AG04449 (cell line): ENCODE data around the gene STK32B.

Source experiments
- CTCF ChIA-PET: fragments of 350-600 bp; formaldehyde crosslinking; extraction: SDS; loops from one replicate; lab custom pipeline; 2021; ENCODE audit warnings: antibody characterized with exemption; lab: Yijun Ruan, JAX
- POLR2A ChIA-PET: fragments of 400-600, 350-600 bp; formaldehyde crosslinking; extraction: SDS; loops from one replicate; lab custom pipeline; 2020; ENCODE audit warnings: antibody characterized with exemption, inconsistent platforms; lab: Yijun Ruan, JAX
- DNase-seq: peaks from one replicate; pipeline ENCODE4 v3.0.0-alpha.2; 2010; ENCODE audit warnings: low read depth, low spot score
- H3K4me3 ChIP-seq: 2 replicates; pipeline ENCODE4 v1.5.1; 2011; ENCODE audit warnings: low read depth, mild to moderate bottlenecking, control low read depth, low read length
- TF ChIP-seq, protein P1 (sequence below): IDR thresholded peaks from one replicate; pipeline ENCODE4 v1.5.1; 2011; ENCODE audit warnings: mild to moderate bottlenecking, moderate library complexity, low read length, control low read depth, inconsistent platforms; ENCODE audit not compliant: insufficient read depth; ENCODE audit errors: missing control alignments

The STK32B gene

DNA sequence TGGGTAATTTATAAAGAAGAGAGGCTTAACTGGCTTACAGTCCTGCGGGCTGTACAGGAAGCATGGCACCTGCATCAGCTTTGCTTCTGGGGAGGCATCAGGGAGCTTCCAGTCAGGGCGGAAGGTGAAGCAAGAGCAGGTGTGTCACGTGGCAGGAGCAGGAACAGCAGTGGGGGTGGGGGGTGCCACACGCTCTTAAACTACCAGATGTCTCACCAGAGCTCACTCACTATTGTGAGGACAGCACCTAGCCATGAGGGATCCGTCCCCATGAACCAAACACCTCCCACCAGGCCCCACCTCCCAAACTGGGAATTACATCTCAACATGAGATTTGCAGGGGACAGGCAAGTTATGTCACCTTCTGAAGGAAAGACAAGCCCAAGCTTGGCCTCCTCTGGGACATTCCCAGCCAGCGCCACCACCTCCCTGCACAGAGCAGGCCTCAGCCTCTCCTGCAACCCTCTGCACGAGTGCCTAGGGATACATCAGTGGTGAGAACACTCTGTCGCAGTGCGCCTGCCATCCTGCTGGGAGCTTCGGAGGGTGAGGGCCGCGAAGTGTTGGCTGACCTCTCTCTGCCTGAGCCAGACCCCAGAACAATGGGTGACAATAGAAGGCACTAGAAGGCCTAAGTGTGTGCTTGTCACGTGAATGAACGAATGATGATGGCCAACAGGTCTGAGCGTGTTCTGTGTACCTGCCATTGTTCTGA lies 412.8 kb downstream of the STK32B start:
- TF ChIP-seq, protein P1, sequence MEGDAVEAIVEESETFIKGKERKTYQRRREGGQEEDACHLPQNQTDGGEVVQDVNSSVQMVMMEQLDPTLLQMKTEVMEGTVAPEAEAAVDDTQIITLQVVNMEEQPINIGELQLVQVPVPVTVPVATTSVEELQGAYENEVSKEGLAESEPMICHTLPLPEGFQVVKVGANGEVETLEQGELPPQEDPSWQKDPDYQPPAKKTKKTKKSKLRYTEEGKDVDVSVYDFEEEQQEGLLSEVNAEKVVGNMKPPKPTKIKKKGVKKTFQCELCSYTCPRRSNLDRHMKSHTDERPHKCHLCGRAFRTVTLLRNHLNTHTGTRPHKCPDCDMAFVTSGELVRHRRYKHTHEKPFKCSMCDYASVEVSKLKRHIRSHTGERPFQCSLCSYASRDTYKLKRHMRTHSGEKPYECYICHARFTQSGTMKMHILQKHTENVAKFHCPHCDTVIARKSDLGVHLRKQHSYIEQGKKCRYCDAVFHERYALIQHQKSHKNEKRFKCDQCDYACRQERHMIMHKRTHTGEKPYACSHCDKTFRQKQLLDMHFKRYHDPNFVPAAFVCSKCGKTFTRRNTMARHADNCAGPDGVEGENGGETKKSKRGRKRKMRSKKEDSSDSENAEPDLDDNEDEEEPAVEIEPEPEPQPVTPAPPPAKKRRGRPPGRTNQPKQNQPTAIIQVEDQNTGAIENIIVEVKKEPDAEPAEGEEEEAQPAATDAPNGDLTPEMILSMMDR: no peak
- no peak for DNase-seq
- no peak overlapping the region for H3K4me3 ChIP-seq
- ChIA-PET CTCF (no interaction called here), POLR2A (no interaction called here)

DNA sequence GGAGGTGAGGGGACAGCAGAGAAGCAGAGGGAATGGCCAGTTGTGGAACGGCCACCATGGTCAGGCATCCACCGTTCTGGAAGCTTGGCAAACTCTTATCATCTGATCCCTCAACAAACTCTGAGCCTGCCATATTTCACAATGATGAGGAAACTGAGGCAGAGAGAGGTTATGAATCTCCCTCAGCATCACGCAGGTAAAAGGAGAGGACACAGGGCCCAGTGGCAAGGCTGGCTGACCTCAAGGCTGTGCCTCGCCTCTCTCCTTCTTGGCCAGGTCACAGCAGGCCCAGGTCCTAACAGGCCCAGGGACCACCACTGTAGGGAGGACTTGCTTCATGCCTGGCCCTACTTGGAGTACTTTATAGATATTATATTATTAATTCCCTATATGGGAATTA lies 414.2 kb downstream of the STK32B start:
- H3K4me3 ChIP-seq: no peak overlapping the region
- POLR2A ChIA-PET: no interaction called here
- DNase-seq: no peak
- TF ChIP-seq, protein P1: no peak
- CTCF ChIA-PET: no interaction called here

DNA sequence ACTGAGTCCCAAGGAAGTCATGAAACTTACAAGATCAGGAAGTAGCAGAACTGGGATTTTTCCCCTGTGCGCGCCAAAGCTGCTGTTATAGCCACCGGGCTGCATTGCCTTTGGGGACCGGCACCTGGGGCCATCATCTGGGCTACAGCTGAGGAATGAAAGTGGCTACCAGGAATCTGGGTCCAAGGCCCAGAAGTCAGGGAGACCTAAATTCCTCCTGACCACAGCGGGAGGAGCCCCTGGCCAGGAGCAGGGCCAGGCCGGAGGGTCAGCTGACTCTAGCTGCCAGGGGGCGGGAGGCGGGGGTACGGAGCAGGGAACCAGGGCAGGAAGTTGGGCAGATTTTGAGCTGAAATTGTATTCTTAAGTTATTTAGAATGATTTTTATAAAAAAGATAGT lies 414.7 kb downstream of the STK32B start:
- POLR2A ChIA-PET: no interaction called here

DNA sequence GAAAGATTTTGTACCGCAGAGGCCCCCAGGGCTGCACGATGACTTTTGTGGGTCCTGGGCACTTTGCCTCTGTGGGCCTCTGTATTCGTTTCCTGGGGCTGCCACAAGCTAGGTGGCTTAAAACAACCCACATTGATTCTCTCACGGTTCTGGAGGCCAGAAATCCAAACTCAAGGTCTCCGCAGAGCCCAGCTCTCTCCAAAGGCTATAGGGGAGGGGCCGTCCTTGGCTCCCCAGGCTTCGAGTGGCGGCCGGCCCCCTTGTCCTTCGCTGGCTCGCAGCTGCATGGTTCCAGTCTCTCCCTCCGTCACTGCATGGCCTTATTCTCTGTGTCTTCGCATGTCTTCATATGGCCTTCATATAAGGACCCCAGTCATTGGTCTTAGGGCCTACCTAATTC lies 415.8 kb downstream of the STK32B start:
- H3K4me3 ChIP-seq: no peak overlapping the region
- no peak for DNase-seq
- TF ChIP-seq, protein P1: no peak
- CTCF ChIA-PET: no interaction called here
- POLR2A ChIA-PET: no interaction called here

More for the DNA sequence above, 414.7 kb downstream of the STK32B start:
- CTCF ChIA-PET: no interaction called here
- TF ChIP-seq, protein P1: no peak
- no peak for DNase-seq
- no peak overlapping the region for H3K4me3 ChIP-seq

DNA sequence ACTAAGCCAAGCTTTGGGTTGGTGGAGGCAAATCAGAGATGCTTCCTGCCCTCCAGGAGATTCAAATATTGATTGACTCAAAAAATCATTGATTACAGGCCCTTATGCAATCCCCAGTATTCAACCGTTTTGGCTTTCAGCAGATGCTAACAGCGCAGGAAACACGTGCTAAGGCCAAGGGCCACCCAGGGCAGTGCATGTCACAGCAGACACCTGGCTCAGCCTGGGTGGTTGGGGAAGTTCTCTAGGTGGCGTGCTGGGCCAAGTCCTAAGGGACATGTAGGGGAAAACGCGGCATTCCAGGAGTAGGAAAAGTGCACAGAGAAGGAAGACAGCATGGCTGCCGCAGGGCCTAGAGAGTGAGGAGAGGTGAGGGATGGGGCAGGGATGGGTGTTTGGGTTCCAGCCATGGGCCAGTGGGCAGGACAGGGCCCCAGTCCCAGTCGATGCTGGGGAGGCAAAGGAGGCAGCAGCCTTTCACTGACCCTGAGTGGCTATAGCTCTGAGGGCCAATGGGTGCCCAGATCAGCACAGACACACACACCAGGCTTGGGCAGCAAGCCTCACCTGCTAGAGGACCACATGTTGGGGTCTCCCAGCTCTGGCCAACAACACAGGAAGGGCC lies 418.0 kb downstream of the STK32B start:
- H3K4me3 ChIP-seq: no peak overlapping the region
- CTCF ChIA-PET: interaction anchor here (0.9 to 1.9 kb wide), 2 partner anchors 9 to 11 kb away, joined by 3 to 4 read pairs; no protein-coding TSS in a partner anchor
- DNase-seq: no peak
- POLR2A ChIA-PET: no interaction called here
- TF ChIP-seq, protein P1: no peak

DNA sequence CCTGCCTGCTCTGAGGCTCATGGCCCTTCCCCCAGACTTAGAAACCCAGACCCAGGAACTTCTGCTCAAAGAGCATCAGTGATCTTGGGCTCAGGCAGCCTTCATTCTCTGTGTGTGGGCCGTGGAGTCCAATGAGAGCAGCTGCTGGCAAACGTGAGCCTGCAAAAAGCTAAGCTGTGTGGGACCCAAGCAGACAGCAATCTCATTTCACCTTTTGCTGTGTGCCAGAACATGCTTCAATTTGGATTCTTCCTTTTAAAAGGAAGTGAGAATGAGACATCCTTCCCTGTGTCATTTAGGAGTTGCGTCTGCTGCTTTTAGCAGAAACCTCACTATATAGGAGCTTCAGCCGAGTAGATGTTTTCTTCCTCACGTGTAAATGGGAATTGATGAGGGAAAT lies 418.6 kb downstream of the STK32B start:
- CTCF ChIA-PET: interaction anchor here (1.9 kb wide), 1 partner anchor 9 kb away, joined by 4 read pairs; no protein-coding TSS in a partner anchor
- TF ChIP-seq, protein P1: no peak
- H3K4me3 ChIP-seq: no peak overlapping the region
- POLR2A ChIA-PET: no interaction called here
- DNase-seq: no peak
